Measurements from ENCODE around the gene NLRP11.

- TF ChIP-seq CTCF (IDR thresholded peaks at IDR 0.05) (no peak), POLR2A (IDR thresholded peaks at IDR 0.05) (no peak), POLR2AphosphoS5 (IDR thresholded peaks at IDR 0.05; ENCODE audit: insufficient read depth in 1 of 2, low read depth in 1 of 2) (no peak)
Measured at GRCh38 chr19:55750715-55751114, 81.1 kb downstream of the NLRP11 start.
